Neural progenitor cell (in vitro differentiated cells): ENCODE measurements around the gene IFITM5. TPM values are rescaled to one million over a fixed set of nuclear protein-coding genes. Genes with fewer than 3 reads are reported as not detected.
A peak's percentile ranks its signal among the peaks of the same experiment; 100 is the strongest.

Experiments used
- DNase-seq: peaks from one replicate; pipeline ENCODE4 v3.0.0-alpha.2; 2016; ENCODE audit warnings: low spot score
- H2AFZ ChIP-seq: fragments of 200-600 bp; sonication (generic); replicated peaks from 2 replicates; pipeline ENCODE4 v1.6.1; 2016; ENCODE audit warnings: antibody characterized with exemption
- H3F3A ChIP-seq: fragments of 200-600 bp; sonication (generic); 2 replicates; pipeline ENCODE4 v1.6.1; 2016; ENCODE audit warnings: antibody characterized with exemption, low read depth
- H3K27ac ChIP-seq: fragments of 200-600 bp; sonication (generic); 2 replicates; pipeline ENCODE4 v1.5.1; 2016; ENCODE audit warnings: mild to moderate bottlenecking
- H3K27me3 ChIP-seq: fragments of 200-600 bp; sonication (generic); 2 replicates; pipeline ENCODE4 v1.6.1; 2016; ENCODE audit warnings: mild to moderate bottlenecking, moderate library complexity
- H3K36me3 ChIP-seq: fragments of 200-600 bp; sonication (generic); 2 replicates; pipeline ENCODE4 v1.5.1; 2016
- H3K4me1 ChIP-seq: fragments of 200-600 bp; sonication (generic); 2 replicates; pipeline ENCODE4 v1.6.1; 2016; ENCODE audit warnings: mixed run types
- H3K4me2 ChIP-seq: fragments of 200-600 bp; sonication (generic); 2 replicates; pipeline ENCODE4 v1.6.1; 2016
- H3K4me3 ChIP-seq: fragments of 200-600 bp; sonication (generic); 2 replicates; pipeline ENCODE4 v1.5.1; 2016
- H3K79me2 ChIP-seq: fragments of 200-600 bp; sonication (generic); 2 replicates; pipeline ENCODE4 v1.6.1; 2016; ENCODE audit warnings: low read depth
- H3K9ac ChIP-seq: fragments of 200-600 bp; sonication (generic); 2 replicates; pipeline ENCODE4 v1.6.1; 2016
- H3K9me3 ChIP-seq: fragments of 200-600 bp; sonication (generic); 2 replicates; pipeline ENCODE4 v1.5.1; 2016; ENCODE audit warnings: low read depth
- H4K20me1 ChIP-seq: fragments of 200-600 bp; sonication (generic); 2 replicates; pipeline ENCODE4 v1.6.1; 2016; ENCODE audit warnings: low read depth
- H3K27ac Mint-ChIP-seq: 3 replicates; pipeline ENCODE4 v1.8.0; 2021; ENCODE audit warnings: mixed read lengths
- H3K27me3 Mint-ChIP-seq: 2 replicates; pipeline ENCODE4 v1.8.0; 2022; ENCODE audit warnings: low read depth, mild to moderate bottlenecking, inconsistent platforms, moderate library complexity, mixed read lengths; ENCODE audit not compliant: insufficient read depth
- H3K36me3 Mint-ChIP-seq: 3 replicates; pipeline ENCODE4 v1.8.0; 2021; ENCODE audit warnings: mixed read lengths
- H3K4me1 Mint-ChIP-seq: 3 replicates; pipeline ENCODE4 v1.8.0; 2021; ENCODE audit warnings: mixed read lengths
- H3K4me3 Mint-ChIP-seq: 3 replicates; pipeline ENCODE4 v1.8.0; 2021; ENCODE audit warnings: mild to moderate bottlenecking, moderate library complexity, mixed read lengths
- H3K9me3 Mint-ChIP-seq: 3 replicates; pipeline ENCODE4 v1.8.0; 2020; ENCODE audit warnings: mixed read lengths
- CTCF ChIP-seq: fragments of 200-600 bp; sonication (generic); IDR thresholded peaks from 2 replicates; pipeline ENCODE4 v1.5.1; 2017; ENCODE audit warnings: antibody characterized with exemption, mild to moderate bottlenecking
- EZH2 ChIP-seq: fragments of 200-600 bp; sonication (generic); IDR thresholded peaks from 2 replicates; pipeline ENCODE4 v1.6.1; 2017; ENCODE audit warnings: antibody characterized with exemption, mild to moderate bottlenecking, moderate library complexity
- EZH2phosphoT487 ChIP-seq: fragments of 200-600 bp; sonication (generic); IDR thresholded peaks from 2 replicates; pipeline ENCODE4 v1.6.1; 2017; ENCODE audit warnings: antibody characterized with exemption
- total RNA-seq: library from RNA; depleted of rRNA; stranded (reverse); fragments of >200 nt; gene quantifications from 2 replicates; pipeline ENCODE4 v1.2.3, GENCODE V29; 2015; ENCODE audit warnings: low replicate concordance

IFITM5 gene
- total RNA-seq, 1 donor from 2014 or later = not detected

- no peaks in the 10 kb centered on the region for H3K9me3 Mint-ChIP-seq
- H3K4me1 Mint-ChIP-seq = peaks cover 13% of the 10 kb centered on the region
- H3K27ac Mint-ChIP-seq = no peak overlapping the region
- peaks cover 8% of the 10 kb centered on the region for H3K27me3 Mint-ChIP-seq
- no peak overlapping the region for H3K4me2 ChIP-seq
- no peak overlapping the region for H2AFZ ChIP-seq
- no peaks in the 10 kb centered on the region for H3K36me3 ChIP-seq
- no peaks in the 10 kb centered on the region for H4K20me1 ChIP-seq
- H3K36me3 Mint-ChIP-seq = no peaks in the 10 kb centered on the region
- H3K9me3 ChIP-seq = no peaks in the 10 kb centered on the region
- H3K27me3 ChIP-seq = peaks cover 14% of the 10 kb centered on the region
- peaks cover 14% of the 10 kb centered on the region for H3K4me1 ChIP-seq
- H3F3A ChIP-seq = no peaks in the 10 kb centered on the region
- TF ChIP-seq EZH2 (no peak), EZH2phosphoT487 (no peak), CTCF (no peak)
- H3K4me3 ChIP-seq = no peak overlapping the region
- H3K27ac ChIP-seq = no peak overlapping the region
- H3K79me2 ChIP-seq = no peaks in the 10 kb centered on the region
- no peak overlapping the region for H3K9ac ChIP-seq
- DNase-seq = no peak
- no peak overlapping the region for H3K4me3 Mint-ChIP-seq
Measured at GRCh38 chr11:292211-293121, 6.9 kb downstream of the IFITM5 start.

- peak overlapping the region; percentile 50 for H3K27ac Mint-ChIP-seq
- peaks cover 14% of the 10 kb centered on the region for H3K4me1 Mint-ChIP-seq
- Histone ChIP-seq H3K27ac (no peak overlapping the region), H3K9ac (no peak overlapping the region), H3K4me3 (no peak overlapping the region), H3K27me3 (peaks cover 21% of the 10 kb centered on the region), H4K20me1 (no peaks in the 10 kb centered on the region), H3F3A (no peaks in the 10 kb centered on the region), H2AFZ (no peak overlapping the region), H3K4me1 (peaks cover 14% of the 10 kb centered on the region), H3K36me3 (no peaks in the 10 kb centered on the region), H3K4me2 (no peak overlapping the region), H3K79me2 (no peaks in the 10 kb centered on the region), H3K9me3 (no peaks in the 10 kb centered on the region)
- no peaks in the 10 kb centered on the region for H3K9me3 Mint-ChIP-seq
- peaks cover 13% of the 10 kb centered on the region for H3K27me3 Mint-ChIP-seq
- H3K36me3 Mint-ChIP-seq = no peaks in the 10 kb centered on the region
- peak overlapping the region; percentile 54 for H3K4me3 Mint-ChIP-seq
- DNase-seq = no peak
- no peak for TF ChIP-seq CTCF
- no peak for TF ChIP-seq EZH2
- no peak for TF ChIP-seq EZH2phosphoT487
Measured at GRCh38 chr11:291281-292210, 7.8 kb downstream of the IFITM5 start.

GRCh38 chr11:290621-291231 is 8.6 kb downstream of the IFITM5 start:
- H2AFZ ChIP-seq = no peak overlapping the region
- H3K4me2 ChIP-seq = no peak overlapping the region
- no peak overlapping the region for H3K9ac ChIP-seq
- Mint-ChIP-seq H3K9me3 (no peaks in the 10 kb centered on the region), H3K27ac (peak overlapping the region; percentile 50), H3K36me3 (no peaks in the 10 kb centered on the region), H3K4me3 (peak overlapping the region; percentile 54), H3K27me3 (peaks cover 10% of the 10 kb centered on the region), H3K4me1 (peaks cover 14% of the 10 kb centered on the region)
- H3K79me2 ChIP-seq = no peaks in the 10 kb centered on the region
- peaks cover 14% of the 10 kb centered on the region for H3K4me1 ChIP-seq
- no peaks in the 10 kb centered on the region for H4K20me1 ChIP-seq
- DNase-seq = no peak
- no peaks in the 10 kb centered on the region for H3K36me3 ChIP-seq
- no peak overlapping the region for H3K4me3 ChIP-seq
- H3K27me3 ChIP-seq = peaks cover 21% of the 10 kb centered on the region
- H3F3A ChIP-seq = no peaks in the 10 kb centered on the region
- TF ChIP-seq EZH2phosphoT487 = no peak
- no peak for TF ChIP-seq CTCF
- no peak for TF ChIP-seq EZH2
- no peaks in the 10 kb centered on the region for H3K9me3 ChIP-seq
- no peak overlapping the region for H3K27ac ChIP-seq
